Glomerular visceral epithelial cell (primary cell): ENCODE measurements around the gene RER1.
"Not testable (repeated sequence)": the region's sequence is repeated elsewhere in the genome, so short reads cannot be mapped to it uniquely, and the experiment has no call there.

Experiments used
- DNase-seq: peaks from one replicate; pipeline ENCODE4 v3.0.0-alpha.2; 2016; ENCODE audit errors: extremely low spot score

Gene RER1

DNA sequence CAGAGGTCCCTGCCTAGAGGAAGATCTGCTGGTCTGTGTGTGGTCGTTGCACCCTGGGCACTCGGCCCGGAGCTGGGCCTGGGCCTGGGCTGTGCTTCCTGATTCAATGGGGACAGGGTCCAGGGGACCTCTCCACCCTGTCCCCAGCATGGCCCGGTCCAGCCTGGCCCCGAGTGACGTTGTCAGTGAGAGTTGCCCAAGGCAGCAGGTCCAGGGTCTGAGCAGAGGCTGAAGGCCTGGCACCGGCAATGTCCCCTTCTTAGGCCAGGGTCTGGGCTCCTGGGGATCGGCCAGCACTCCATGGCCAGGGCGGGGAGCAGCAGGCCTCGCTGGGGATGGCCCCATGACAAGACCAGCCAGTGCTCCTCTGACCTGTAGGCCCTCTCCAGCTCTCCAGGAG, 36.3 kb downstream of the RER1 start:
- no peak for DNase-seq

DNA sequence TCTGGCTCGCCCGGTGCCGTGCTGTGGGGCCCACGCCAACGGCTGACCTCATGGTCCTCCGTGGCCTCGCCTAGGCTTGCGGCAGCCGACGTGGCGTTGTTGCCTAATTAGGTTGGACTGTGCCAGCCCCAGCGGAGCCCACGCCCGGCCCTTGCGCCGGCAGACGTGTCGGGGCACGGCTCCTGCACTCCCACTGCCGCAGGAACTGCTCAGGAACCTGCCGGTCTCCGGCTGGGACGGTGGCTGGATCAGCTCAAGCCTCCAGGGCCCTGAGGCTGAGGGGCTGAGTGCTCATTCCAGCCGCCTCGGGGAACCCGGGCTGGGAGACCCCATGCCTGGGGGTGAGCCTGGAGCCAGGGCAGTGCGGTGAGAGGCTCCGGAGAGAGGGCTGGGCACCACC, 36.8 kb downstream of the RER1 start:
- DNase-seq: no peak

DNA sequence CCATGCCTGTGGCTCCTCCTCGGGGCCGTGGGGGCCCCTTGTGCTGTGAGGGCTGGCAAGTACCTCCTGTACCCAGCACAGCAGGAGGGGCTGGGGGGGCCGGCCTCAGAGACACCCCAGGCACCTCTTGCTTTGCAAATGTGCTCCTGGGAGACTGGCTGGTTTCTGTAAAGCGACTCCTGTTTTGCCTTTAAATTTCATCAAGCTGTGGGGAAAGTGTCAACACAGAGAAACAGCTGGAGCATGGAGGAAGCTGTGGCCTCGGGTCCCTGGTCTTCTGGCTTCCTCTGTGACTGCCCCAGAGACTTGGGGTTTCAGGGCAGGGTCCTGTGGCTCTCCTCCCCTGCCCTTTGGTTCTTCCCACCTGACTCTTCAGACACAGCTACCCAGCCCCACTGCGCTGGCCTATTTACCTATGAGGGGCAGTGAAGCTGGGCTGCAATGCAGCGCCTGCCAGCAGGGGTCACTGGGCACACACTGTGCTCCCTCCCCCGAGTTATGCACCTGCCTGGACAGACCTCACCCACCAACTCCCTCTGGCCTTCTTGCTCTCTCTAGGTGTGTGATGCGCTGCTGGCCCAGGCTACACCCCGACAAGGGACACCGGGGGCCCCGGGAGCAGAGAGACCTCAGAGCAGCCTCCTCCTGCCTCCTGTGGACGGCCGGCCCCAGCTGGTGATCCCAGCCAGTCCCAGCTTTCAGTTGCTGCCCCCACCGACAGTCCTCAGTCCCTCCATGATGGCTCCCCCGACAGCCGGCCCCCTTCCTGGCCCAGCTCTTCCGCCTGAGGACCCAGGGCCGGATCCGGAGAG, 38.3 kb downstream of the RER1 start:
- DNase-seq: no peak

DNA sequence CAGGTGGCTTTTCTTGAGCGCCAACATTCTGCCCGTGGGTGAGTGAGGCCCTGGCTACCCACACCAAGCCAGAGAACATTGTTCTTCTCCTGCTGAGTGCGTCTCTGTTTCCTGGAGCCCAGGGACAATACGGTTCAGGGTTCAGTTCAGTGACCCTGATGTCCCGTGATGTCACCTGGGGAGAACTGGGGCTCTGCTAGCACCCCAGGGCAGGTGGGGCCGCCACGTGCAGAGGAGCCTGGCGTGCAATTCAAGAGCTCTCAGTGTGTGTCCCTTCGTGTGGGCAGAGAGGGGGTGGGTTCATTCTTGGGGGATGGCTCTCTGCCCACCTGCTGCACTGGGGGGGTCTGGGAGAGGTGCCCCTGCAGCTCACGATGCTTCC, 38.9 kb downstream of the RER1 start:
- no peak for DNase-seq

DNA sequence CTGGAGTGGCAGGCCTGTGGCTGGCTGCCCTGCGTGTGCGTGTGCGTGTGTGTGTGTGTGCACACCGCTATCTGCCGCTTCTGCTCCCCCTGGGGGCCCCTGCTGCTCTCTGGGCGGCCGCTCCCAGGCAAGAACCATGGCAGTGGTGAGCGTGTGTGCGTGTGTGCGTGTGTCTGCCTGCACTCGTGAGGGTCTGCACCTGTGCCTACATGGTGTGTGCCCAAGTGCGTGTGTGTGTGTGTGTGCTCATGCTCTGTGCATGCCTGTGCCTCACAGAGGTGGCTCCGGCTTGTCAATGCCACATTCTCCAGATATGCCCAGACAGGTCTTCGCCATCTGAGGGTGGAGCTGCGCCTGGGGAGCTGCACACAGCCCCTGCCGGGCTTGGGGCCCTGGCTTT, 39.5 kb downstream of the RER1 start:
- DNase-seq: no peak

DNA sequence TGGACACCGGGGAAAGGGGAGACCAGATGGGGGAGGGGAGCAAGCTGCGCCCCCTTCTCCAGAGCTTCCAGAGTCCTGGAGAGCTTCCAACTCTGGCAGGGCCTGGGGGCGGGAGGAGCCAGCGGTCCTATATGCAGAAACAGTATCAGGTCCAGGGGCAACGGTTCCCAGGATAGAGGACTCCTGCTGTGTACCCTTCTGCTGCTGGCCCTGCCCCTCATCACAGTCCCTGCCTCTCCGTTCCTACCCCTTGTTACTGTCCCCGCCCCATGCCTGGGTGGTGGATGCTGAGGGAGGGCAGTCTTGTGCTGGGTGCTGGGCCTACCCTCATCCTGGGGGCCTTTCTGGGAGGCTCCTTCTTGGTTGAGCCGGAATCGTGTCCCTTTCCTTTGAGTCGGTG, 39.9 kb downstream of the RER1 start:
- DNase-seq: no peak

DNA sequence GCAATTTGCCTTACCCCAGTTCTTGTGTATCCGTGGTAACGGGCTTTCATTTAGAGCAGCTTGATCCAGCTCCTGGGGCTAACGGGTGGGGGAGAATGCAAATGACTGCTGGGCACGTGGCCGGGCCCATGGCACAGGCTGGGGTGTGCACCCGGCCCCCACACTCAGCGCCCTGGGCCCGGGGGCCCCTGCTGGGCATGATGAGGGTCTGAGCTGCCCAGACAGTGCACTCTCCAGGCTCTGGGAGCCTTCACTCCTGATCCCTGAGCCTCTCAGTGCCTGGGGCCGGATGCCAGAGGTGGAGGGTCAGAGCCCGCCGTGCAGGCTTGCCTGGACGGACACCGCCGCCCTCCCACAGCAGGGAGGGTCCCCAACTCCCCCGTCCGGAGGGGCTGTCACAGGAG, 40.8 kb downstream of the RER1 start:
- DNase-seq: no peak

DNA sequence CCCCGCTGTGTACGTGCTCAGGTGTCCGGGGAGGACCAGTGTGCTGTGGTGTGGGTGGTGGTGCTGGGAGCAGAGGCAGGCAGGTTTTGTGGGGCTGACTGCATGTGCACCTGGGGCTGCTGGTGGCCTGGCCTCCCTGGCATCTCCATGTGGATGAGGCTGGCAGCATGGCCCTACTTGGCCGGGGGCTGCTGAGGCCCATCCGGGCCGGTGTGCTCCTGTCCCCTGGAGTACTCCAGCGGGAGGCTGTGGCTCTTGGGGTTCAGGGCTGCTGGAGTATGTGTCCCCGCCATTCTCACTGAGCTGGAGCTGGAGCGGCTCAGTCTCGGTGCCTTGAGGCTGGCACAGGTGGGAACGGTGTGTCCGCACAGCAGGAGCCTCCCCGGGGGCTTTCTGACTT, 41.6 kb downstream of the RER1 start:
- DNase-seq: no peak

DNA sequence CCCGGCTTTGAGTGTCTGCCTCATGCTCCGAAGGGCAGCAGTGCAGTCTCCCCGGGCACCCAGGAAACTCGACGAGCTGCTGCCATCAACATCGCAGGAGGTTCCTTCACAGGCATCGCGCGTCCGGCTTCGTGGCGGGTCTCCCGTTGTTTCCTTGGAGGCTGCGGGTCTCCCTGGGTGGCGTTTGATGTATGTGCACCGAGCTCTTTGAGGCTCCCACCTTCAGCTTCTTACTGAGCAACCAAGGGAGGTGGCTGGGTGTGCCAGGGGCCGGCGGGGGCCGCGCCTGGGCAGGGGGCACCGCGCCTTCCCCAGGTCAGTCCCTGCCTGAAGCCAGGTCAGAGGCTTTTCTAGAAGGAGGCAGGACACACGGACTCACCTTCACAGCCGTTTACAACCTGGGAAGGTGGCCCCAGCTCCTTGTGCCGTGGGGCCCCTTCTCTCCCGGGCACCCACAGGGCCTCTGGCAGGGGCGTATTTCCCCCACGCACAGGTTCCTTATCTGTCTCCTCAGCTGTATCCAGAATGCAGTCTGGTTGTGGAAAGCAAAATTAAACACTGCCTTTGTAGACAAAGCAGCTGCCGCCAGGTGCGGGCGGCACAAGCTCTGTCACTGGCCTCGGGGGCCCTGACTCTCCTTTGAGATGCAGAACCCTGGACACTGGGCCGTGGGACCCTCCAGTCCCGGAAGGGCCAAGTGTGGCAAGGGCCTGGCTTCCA, 42.5 kb downstream of the RER1 start:
- DNase-seq: no peak

DNA sequence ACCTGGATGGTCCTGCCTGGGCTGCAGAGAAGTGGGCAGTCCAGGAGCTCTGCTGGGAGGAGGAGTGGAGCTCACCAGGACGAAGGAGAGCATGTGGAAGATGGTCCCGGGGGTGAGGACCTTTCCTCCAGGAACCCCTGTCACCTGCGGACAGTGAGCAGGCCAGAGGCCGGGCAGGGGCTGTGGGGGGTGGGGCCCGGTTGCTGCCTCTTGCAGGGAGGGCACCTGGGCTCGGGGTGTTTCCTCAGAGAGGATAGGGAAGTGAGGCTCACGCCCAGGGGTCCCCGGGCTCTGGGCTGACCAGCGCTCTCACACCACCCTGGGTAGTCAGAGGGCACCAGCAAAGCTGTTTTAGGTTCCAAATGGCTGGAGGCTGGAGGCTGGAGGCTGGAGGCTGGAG, 43.5 kb downstream of the RER1 start:
- DNase-seq: no peak

DNA sequence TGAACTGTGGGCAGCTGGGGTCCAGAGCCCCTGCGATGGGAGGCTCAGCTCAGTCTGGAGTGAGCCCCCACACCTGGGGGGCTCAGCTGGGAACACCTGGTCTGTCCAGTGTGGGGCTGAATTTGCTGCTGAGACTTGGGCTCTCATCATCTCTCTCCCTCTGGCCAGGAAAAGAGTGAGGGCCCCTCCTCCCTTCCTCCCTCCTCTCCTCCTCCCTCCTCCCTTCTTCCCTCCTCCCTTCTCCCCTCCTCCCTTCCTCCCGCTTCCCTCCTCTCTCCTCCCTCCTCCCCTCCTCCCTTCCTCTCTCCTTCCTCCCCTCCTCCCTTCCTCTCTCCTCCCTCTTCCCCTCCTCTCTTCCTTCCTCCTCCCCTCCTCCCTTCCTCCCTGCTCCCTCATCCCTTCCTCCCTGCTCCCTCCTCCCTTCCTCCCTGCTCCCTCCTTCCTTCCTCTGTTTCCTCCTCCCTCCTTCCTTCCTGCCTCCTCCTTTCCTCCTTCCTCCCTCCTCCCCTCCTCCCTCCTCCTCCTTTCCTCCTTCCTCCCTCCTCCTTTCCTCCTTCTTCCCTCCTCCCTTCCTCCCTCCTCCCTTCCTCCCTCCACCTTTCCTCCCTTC, 44.2 kb downstream of the RER1 start:
- DNase-seq: no peak

DNA sequence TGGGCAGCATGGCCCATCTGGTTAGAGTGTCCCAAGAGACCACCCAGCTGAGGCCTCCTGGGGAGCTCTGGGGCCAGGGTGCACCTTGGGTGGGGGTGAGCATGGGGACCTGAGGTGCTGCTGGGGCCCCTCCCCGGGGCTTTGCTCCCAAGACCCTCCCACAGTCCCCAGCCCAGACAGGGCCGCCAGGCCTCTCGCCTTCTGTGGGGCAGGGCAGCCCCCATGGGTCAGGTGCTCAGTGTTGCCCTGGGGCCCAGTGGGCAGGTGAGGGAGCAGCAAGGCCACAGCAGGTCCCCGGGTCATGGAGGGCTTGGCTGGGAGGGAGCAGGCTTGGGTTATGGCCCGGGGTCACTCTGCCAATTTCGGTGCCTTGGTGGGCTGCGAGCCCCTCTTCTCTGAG, 45.2 kb downstream of the RER1 start:
- no peak for DNase-seq

DNA sequence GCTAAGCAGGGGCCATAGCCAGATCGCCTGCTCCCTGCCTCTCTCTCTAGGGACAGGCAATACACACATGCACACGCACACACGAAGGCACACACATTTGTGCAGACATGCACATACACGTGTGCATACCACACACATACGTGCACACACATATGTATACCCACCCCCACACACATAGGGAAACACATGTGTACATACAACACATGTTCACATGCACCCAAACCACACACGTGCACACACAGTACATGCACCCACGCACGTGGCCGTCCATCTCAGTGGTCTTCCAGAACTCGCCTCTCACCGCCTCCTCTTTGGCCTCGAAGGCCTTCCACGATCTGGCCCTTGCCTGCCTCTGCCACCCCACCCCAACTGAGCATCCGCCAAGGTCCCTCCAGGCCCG, 46.0 kb downstream of the RER1 start:
- DNase-seq: no peak

DNA sequence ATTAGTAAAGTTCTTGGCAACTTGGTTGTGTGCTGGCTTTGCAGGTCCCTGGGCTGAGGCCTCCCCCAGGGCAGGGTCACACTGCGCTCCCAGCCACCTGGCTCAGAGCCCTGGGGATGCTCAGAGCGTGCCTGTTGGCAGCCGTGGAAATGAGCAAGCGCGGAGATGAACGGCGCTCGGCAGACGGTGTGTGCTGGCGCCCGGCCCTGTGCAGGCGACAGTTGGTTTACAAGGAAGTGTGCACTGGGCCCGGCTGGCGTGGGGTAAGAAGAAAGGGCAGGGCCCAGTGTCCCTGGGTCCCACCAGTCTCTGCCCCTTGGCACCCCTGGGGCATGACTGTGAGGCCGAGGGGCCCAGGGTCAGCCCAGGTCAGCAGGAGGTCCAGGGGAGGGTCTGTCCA, 46.4 kb downstream of the RER1 start:
- DNase-seq: no peak

DNA sequence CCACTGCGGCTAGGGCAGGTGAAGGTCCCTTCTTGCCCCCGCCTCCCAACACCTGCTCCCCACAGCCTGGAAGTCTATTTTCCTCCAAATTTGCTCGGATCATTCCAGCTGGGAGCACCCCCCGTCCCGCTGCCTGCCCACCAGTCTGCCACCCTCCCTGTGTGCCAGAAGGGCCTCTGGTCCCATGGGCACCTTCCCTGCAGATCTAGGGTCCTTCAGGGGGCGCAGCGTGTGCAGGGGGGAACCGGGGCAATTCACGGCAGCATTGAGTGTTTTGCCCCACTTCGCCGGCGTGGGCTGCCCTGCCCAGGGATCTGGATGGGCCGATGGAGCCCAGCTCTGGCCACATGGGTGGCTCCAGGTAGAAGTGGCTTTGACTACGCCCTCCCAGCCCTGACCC, 47.0 kb downstream of the RER1 start:
- no peak for DNase-seq

DNA sequence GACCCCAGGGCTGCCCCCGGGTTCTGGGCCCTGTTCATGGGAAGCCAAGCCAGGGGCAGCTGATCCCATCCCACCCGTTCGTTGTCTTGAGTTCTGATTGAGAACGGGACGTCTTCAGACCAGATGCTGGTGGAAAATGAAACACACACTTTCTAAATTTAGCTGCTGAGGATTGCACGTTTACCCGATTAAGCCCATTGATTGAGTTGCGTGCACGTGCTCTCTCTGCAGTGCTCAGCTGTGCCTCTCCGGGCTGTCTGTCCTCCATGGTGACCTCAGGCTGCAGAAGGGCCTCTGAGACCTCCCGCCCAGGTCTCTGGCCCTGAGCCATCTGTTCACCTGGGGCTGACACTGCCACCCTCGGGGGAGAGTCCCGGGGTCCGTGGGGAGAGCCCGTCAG, 47.7 kb downstream of the RER1 start:
- DNase-seq: no peak

DNA sequence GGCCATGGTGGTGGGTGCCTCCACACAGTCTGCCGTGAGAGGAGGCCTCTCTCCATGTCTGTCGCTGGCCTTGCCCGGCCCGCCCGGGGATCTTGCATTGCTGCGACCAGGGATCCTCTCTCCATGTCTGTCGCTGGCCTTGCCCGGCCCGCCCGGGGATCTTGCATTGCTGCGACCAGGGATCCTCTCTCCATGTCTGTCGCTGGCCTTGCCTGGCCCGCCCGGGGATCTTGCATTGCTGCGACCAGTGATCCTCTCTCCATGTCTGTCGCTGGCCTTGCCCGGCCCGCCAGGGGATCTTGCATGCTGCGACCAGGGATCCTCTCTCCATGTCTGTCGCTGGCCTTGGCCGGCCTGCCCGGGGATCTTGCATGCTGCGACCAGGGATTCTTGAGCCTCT, 48.7 kb downstream of the RER1 start:
- DNase-seq: not testable (repeated sequence)

DNA sequence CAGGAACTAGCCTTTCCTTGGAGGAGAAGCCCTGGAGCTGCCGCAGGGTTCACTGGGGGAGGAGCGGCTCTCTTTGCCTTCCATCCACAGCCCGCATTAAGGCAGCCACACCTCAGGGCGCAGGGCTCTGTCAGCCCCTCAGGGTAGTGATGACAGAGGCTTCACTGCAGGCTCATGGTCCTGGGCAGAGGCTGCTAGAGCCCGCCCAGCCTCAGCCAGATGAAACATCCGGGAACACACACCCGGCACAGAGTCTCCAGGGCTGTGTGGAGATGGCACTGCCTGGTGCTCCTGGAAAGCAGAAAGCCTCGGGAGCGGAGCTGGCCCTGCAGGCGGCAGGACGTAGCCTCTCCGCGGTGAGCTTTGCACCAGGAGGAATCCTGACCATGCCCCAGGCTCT, 50.1 kb downstream of the RER1 start:
- DNase-seq: no peak

DNA sequence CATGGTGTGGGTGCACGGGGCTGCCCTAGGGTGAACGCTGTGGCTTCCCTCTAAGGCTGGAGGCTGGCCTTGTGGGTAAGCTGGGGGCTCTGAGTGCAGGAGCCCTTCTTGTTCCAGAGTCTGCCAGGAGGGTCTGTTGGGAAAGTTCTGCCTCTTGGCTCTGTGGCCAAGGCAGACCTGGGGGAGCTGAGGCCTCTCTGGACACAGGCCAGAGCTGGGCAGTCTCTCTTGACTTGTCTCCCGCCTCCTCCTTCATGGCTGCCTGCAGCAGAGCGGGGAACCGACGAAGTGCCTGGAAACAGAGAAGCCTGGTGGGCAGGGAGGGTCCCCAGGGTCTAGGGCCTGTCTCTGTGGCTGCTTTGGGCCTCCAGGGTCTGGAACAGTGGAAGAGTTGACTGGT, 51.0 kb downstream of the RER1 start:
- no peak for DNase-seq

DNA sequence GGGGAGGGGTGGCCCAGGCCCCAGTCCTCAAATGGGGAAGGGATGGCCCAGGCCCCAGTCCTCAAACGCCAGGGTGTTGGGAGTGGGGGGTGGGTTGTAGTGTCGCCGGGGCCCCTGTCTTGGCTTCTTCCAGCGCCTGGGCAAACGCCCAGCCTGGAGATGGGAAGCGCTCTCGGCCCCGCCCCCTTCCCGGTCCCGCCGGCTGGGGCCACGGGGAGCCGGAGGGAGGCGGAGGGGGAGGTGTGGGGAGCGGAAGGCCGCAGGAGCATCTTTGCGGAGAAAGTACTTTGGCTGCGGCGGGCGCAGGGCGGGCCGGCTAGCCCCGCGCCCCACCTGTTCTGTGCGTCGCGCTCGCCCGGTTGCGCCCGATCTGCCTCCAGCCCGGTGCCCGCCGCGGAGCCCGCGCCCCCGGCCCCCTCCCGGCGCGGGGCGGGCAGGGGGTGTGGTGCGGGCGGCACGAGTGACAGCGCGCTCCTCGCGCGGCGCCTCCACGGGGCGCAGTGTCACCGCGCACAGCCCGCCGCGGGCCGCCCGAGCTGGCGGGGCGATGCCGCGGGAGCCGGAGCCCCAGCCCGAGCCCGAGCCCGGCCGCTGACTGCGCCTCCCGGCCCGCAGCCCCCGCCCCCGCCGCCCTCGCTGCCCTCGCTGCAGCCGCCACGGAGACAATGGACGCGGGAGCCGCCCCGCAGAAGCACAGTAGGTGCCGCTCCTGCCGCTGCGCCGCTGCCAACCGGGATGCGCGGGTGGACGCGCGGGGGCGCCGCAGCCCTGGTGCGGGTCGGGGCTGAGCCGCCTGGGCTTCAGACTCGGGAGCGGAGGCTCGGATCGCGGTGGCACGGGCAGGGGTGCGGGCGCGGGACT, 51.9 kb downstream of the RER1 start:
- DNase-seq: no peak

DNA sequence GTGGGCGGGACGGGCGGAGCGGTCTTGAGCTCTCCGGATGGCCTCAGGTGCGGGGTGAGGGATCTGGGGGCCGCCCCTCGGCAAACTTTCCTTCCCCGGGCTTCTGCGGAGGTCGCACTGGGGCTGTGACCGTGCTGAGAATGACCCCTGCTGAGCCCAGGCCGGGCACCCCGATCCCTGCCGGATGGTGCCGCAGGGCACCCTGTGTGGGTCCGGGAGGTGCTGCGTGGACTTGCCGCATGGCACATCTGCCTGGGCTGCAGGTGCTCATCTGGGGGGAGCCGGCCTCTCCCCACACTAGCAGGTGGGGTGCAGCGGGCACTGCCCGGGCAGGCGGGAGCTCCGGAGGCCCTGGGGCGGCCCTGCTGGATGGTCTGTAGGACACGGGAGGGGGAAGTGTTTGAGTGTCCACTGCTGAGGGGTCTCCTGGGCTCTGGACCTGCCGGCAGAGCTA, 52.5 kb downstream of the RER1 start:
- no peak for DNase-seq

DNA sequence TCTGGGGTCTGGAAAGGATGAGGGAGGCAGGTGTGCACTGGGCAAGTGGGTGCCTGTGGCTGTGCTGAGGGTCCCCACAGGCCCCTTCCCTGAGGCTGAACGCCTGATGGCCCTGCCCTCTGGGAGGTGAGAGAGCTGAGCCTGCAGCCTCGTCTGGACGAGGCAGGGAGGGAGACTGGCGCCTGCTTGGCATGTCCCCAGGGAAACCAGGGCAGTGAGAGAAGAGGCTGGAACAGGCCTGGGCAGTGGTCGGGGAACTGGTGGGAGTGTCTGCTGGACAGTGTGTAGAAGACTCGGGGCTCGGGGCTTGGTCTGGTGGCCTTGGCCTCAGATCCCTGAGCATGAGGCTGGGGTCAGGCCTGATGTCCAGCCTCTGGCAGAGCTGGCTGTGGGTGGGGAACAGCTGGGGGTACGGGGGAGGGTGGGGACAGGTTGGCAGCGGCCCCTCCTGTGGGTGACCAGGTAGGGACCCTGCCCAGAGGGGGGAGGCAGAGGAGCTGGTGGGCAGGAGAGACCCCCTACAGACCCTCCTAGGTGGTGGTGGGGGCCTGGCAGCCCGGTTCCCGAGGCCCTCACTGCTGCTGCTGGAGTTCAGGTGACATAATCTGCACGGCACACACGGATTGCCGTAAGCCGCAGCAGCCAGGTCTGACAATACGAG, 53.7 kb downstream of the RER1 start:
- DNase-seq: no peak
